ENCODE data around the gene SARDH.
"Not testable (repeated sequence)": the region's sequence is repeated elsewhere in the genome, so short reads cannot be mapped to it uniquely, and the experiment has no call there.

- not testable (repeated sequence) for TF ChIP-seq CTCF (IDR thresholded peaks at IDR 0.05; ENCODE audit: low read length); EZH2 (IDR thresholded peaks at IDR 0.05; ENCODE audit: borderline replicate concordance, low read length)
These were observed 112.1 kb downstream of the SARDH start for GRCh38 chr9:133626008-133626407.
